HG03108 (cell line): ENCODE measurements around the gene CSTA.

Experiments used
- ATAC-seq: cut with Tn5 transposase; IDR thresholded peaks from one replicate; pipeline ENCODE4 v1.9.1; 2021; ENCODE audit warnings: moderate library complexity; ENCODE audit not compliant: unreplicated experiment

The CSTA gene, protein sequence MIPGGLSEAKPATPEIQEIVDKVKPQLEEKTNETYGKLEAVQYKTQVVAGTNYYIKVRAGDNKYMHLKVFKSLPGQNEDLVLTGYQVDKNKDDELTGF

DNA sequence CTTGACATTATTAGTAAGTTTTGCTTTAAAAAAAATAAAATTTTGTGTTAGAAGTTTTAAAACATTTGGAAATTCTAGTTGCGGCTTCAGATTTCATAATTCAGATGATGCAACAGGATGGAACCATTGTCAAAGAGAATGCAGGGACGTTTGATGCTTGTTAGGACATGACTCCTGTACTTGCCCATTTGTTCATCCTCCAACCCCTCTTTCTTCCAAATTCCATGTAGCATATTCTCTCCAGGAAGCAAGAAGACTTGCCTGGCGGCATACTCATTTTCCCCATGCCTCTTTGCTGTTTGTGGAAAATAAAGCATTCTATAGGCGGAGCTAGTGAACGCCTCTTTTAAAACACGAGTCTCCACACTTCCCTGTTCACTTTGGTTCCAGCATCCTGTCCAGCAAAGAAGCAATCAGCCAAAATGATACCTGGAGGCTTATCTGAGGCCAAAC, at the start of gene CSTA:
Gene CSTA, plus strand, starts transcription at position 378 of the 453 bp plus-strand sequence. Its CDS starts 45 bp downstream, at position 423.
- ATAC-seq: no peak

DNA sequence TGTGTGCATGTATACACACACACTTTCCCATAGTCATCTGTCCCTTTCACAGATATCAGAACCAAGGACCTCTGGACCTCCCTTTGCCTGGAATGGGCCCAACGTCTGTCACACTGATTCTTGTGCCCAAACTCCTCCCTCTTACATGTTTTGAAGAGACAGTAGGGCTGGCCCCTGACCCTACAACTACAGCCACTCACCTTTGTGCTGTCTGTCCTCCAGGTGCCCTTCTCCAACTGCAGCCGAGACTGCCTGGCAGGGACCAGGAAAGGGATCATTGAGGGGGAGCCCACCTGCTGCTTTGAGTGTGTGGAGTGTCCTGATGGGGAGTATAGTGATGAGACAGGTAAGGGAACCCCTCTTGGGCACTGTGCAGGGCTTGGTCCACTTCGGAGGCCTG, 43.2 kb upstream of the CSTA start:
- no peak for ATAC-seq

DNA sequence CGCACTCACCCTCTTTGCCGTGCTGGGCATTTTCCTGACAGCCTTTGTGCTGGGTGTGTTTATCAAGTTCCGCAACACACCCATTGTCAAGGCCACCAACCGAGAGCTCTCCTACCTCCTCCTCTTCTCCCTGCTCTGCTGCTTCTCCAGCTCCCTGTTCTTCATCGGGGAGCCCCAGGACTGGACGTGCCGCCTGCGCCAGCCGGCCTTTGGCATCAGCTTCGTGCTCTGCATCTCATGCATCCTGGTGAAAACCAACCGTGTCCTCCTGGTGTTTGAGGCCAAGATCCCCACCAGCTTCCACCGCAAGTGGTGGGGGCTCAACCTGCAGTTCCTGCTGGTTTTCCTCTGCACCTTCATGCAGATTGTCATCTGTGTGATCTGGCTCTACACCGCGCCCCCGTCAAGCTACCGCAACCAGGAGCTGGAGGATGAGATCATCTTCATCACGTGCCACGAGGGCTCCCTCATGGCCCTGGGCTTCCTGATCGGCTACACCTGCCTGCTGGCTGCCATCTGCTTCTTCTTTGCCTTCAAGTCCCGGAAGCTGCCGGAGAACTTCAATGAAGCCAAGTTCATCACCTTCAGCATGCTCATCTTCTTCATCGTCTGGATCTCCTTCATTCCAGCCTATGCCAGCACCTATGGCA, 41.1 kb upstream of the CSTA start:
- no peak for ATAC-seq

DNA sequence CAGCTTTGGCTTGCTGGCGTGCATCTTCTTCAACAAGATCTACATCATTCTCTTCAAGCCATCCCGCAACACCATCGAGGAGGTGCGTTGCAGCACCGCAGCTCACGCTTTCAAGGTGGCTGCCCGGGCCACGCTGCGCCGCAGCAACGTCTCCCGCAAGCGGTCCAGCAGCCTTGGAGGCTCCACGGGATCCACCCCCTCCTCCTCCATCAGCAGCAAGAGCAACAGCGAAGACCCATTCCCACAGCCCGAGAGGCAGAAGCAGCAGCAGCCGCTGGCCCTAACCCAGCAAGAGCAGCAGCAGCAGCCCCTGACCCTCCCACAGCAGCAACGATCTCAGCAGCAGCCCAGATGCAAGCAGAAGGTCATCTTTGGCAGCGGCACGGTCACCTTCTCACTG, 40.6 kb upstream of the CSTA start:
- ATAC-seq: no peak

DNA sequence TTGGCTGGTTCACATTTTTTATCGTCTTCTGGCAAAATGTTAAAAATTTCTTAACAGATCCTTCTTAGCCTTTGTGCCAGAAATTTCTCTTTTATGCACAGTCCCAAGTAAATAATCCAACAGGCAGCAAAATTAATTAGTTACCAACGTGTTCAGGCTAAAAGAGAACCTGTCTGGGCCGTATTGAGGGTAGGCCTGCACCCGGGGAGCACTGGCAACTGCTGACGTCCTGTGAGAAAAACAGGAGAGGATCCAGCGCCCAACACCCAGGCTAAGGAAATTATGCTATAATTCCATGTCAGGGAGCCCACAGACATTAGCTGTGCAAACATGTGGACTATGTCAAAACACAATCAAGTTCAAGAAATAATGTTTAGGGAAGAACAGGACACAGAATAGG, 30.7 kb upstream of the CSTA start:
- ATAC-seq: no peak

DNA sequence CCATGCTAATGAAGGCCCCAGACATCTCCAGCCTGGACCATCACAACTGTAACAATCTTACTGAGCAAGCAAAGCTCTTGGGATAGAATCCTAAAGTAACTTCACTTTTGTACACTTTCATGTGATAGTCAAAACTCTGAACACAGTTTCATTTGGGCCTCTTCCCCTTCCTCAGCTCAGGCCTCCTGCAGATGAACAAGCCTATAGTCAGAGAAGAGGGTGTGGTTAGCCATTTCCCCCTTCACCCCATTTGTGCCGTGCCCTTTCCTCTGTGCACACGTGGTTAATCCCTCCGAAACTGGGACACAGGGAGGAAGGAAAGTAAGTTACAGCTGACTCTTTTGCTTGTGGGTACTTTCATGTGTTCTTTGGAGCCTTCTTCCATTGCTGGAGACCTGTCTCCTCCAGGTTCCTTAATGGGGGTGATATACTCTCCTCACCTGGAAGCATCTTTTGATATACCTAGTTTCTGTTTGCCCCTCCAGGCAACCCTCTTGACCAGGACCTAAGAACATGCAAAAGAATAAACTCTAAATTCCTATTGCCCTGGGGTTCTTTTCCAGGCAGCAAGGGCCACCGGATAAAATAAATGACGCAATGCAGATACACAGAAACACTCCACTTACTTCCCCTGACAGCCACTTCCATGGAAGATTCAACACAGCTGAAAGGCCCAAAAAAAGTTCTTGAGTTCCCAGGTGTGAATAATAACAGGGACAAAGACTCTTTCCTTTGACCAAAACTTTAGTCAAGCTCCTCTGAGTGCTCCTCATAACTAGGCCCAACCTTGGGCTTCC, 29.6 kb upstream of the CSTA start:
- ATAC-seq: no peak

DNA sequence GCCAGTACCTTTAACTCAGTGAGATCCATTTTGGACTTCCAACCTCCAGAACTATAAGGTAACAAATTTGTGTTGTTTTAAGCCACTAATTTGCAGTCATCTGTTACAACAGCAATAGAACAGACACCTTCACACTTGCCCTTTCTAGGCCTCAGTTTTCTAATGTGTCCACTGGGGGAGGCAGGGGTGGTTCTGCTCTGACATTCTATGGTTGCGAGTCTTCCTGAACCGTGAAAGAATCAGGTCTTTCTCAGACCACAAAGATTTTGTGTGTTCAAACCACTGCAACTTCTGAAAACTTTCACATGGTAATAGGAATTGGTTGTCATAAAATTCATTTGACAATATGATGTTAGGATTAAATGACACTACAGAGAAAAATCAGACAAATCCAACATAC, 26.8 kb upstream of the CSTA start:
- peak; percentile 54 for ATAC-seq

DNA sequence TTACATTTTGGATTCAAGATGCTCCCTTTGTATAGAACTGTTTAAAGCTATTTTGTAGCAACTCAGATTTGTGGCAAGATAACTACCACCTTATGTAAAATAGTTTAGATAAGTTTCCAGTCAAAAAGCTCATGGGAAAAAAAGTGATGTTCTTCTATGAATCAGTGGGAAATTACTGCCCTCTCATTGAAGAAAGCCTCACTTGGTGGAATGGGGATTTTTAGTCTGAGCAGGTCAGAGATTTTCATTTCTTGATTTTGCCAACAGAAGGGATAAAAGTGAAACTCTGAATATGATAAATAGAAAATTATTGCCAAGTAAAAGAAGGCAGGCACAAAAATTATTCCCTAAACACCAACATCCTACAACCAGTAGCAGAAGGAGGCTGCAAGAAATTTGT, 25.8 kb upstream of the CSTA start:
- ATAC-seq: no peak

DNA sequence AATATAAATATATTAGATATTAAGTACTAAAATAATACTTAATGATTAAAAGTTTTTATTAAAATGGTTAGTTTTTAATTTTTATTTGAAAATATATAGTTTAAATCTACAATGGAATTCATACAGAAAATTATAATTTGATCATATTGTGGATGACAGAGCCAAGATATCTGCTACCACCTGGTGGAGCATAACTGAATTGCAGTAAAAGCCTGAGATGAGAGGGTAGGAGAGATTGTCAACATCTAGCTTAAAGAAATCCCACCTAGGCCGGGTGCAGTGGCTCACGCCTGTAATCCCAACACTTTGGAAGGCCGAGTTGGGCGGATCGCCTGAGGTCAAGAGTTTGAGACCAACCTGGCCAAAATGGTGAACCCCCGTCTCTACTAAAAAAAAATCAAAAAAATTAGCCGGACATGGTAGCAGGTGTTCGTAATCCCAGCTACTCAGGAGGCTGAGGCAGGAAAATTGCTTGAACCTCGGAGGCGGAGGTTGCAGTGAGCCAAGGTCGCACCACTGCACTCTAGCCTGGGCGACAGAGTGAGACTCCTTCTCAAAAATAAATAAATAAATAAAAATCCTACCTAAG, 25.1 kb upstream of the CSTA start:
- ATAC-seq: no peak

DNA sequence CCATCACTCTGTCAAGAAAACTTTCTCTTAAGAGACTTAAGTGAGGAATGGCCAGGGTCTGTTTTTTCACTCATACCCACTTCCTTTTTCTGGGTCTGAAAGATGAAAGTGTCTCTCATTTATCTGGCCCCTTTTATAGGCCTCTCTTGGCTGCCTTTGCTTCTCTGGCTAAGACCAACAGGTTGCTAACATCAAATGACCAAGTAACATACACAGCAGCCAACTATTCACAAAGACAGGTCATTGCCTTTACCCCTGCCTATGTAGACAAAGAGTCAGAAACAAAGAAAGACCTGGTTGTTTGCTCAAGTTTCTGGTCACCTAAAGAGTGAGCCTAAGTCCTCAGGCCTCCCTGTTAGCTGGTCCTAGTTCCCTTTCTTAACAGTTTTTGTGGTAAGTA, 24.0 kb upstream of the CSTA start:
- ATAC-seq: no peak

DNA sequence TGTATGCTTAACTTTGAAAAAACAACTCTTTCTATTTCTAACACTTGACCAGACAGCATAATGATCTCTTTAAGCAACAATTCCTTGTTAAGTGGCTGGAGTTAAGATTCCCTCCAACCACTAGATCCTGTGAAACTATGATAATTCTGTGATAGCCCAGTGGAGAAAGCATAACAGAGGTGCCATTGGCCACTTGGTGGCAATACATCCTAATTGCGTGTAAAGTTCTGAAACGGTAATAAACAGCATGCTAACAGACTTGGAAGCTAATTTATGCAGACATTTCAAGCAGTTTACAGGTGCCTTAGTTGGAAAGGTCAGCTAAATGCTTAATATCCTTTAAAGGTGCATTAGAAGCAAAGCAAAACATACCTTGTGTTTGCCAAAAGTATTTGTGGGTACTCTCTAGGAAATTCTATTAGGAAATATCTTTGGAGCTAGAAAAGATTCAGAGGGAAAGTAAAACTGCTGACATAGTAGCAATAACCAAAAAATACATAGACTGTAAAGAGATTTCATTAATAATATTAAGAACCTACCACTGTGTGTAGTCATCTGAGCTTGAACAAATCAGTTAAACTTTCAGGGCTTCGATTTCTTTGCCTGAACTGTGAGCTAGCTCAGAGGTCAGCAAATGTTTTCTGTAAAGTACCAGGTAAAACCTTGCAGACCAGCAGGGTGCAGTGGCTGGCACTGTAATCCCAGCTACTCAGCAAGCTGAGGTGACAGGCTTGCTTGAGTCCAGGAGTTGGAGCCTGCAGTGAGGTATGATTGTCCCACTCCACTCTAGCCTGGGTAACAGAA, 19.0 kb upstream of the CSTA start:
- peak; percentile 57 for ATAC-seq

DNA sequence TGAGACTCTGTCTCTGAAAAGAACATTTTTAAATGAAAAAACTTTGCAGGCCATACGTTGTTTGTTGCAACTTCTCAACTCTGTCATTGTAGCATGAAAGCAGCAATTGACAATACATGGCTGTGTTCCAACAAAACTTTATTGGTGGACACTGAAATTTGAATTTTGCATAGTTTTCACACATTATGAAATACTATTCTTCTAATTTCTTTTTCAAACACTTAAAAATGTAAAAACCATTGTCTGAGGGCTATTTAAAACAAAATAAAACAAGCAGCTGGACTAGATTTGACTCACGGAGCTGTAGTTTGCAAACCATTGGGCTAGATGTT, 18.5 kb upstream of the CSTA start:
- ATAC-seq: no peak

DNA sequence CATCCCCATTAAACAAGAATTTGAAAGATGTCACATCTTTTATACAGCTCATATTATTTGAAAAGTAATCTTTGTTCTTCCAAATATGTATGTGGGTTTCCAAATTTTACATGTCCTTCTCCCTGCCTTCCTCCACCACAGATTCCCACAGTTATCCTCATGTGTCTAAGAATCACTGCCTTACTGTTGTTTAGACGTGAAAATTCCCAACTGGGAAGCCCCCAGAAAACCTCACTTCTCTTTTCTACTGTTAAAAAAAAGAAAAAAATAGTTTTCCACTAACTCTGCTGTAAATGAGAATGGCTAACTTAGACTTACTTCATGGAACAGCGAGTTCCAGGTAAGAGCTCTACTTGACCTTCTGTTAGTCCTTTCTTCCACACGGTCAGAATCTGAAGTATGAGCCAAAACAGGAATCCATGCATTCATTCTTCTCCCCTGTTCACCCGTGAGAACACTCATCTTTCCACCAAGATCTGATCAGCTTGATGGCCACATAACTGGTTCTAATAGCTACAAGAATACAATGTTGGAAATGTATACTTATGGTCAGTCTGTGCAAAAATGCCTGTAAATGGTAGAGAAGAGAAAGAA, 17.9 kb upstream of the CSTA start:
- ATAC-seq: no peak

DNA sequence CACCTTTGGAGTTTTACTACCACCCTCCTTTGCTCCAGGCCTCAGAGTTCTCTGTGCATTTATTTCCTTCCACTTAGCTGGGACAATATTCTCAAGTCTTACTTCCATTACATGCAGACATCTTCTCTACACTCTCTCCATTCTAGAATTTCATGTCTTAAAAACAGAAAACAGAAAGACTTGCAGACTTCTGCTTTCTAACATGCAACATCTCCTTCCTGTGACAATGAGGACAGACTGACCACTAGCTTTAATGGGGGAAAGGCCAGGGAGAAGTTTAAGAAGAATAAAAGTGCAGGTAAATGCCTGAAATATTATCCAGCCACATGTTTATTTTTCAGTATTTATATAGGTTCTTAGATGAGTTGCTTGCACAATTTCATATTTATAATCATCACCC, 17.1 kb upstream of the CSTA start:
- ATAC-seq: no peak

DNA sequence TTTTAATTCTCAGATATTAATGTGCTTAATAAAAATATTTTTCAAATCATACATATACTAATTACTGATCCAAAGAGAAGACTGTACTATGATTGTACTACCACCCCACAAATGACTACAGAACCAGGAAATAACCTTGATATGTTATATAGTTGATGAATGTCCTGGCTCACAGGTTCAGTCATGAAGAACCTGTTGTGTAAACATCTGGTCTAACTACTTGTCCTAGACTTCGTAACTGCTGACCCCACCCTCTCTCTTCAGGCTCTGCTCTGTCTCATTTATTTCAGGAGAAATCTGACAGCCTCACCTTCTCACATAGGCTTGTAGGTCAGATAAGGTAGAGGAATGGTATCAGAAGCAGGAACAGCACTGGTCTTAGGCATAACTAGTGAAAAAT, 14.7 kb upstream of the CSTA start:
- ATAC-seq: no peak

DNA sequence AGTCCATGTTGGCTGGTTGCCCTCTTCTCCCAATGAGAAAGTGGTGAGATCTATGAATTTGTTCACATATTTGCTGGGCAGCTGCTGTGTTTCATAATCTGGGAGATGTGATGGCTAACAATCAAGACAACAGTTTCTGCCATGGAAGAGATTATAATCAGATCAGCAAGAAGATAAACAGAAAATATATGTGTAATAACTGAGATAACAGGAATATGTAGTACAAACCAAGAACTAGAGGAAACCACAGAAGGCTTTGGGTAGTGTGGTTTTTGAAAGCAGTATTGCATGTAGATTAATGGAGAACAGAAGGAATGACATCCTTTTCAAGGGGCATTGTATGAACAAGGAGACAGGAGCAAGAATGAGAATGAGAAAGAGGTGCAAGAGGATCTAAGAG, 12.2 kb upstream of the CSTA start:
- no peak for ATAC-seq

DNA sequence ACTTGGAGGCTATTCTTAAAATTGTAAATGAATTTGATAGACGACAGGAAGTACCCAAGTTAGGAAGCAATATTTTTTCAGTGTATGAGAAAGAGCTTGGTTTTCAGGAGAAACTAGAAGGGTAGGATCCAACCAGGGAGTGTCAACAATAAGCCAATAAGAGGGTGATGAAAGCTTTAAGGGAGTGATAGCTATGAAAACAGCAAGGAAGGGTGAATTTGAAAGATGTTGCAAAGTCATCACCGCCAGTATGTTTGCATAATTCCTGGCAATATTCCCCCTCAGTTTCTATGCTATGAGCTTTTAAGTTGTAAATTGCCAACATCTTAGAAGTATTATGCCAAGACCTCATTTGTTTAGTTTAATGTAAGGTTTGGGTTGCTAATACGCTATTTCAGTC, 11.8 kb upstream of the CSTA start:
- ATAC-seq: no peak

DNA sequence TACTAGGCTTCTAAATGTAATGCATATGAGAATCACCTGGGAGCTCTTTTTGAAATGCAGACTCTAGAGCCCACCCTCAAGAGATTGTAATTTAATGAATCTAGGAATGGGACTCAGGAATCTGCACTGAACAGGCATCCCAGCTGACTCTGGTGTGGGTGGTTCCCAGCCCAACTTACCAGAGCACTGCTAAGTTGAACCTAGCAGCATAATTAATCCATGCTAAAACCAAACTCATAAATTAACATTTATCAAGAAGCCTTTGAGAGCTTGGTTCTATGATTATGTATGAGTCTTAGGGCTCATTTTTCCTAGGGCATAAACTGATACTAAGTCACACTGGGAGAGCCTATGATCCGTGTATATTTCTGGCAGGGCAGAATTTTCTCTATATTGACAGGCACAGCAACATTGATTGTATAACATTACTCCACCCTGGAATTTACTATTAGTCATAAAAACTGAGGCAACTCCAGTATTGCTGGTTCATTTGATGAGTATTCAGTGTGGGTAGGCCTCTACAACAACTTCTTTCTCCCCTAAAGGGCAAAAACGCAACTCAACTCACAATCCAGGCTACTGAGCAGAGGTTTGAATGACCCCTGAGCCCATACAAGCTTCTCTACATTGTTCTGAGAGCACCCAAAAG, 10.7 kb upstream of the CSTA start:
- ATAC-seq: no peak

DNA sequence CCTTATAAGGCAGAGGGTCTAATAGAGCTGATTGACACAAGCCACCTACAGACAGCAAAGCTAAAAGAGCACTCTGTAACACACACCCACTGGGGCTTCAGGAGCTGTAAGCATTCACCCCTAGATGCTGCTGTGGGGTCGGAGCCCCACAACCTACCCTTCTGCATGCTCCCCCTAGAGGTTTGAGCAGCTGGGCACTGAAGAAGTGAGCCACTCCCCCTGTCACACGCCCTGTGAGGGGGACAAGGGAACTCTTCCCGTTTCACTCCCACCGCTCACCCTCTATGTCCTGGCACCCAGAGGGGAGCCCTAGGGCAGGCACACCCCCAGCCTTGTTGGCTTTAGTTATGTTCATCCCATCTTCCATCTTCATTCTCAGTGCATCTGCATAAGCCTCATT, 9.4 kb upstream of the CSTA start:
- no peak for ATAC-seq

DNA sequence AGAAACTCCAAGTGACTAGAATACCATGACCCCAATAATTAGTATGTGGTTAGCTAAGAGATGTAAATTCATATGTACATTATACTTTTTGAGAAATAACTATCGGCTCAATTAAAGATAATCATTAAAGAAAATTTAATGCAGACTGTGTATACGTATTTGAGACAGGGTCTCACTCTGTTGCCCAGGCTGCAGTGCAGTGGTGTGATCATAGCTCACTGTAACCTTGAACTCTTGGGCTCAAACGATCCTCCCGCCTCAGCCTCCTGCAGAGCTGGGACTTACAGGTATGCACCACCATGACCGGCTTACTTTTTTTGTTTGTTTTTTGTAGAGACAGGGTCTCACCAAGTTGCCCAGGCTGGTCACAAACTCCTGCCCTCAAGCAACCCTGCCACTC, 8.7 kb upstream of the CSTA start:
- ATAC-seq: no peak
